Measurements from ENCODE around the gene SHROOM1. TPM values are rescaled to one million over a fixed set of nuclear protein-coding genes. Genes with fewer than 3 reads are reported as not detected.

The SHROOM1 gene
- total and polyA plus RNA-seq, 9 of the 15 experiments (the other 6 are each of a cell fraction or from before 2014, with no cell fraction given) = 0.44 to 26.5 (median 11.9) TPM

GRCh38 chr5:132849347-132849746 is 18.9 kb upstream of the SHROOM1 start (continued):
- 0 out of 2 replicates have a peak, but pooled peaks have one; percentile 17 for TF ChIP-seq ELF1 (tag; IDR thresholded peaks at IDR 0.05)
- TF ChIP-seq, protein P1, sequence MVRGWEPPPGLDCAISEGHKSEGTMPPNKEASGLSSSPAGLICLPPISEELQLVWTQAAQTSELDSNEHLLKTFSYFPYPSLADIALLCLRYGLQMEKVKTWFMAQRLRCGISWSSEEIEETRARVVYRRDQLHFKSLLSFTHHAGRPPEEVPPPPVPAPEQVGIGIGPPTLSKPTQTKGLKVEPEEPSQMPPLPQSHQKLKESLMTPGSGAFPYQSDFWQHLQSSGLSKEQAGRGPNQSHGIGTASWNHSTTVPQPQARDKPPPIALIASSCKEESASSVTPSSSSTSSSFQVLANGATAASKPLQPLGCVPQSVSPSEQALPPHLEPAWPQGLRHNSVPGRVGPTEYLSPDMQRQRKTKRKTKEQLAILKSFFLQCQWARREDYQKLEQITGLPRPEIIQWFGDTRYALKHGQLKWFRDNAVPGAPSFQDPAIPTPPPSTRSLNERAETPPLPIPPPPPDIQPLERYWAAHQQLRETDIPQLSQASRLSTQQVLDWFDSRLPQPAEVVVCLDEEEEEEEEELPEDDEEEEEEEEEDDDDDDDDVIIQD (CRISPR knock-in tag; IDR thresholded peaks at IDR 0.05) = no peak
- TF ChIP-seq TAF9B (IDR thresholded peaks at IDR 0.05; ENCODE audit: partially characterized antibody) = no peak
- peak; percentile 39 for TF ChIP-seq SMAD4 (CRISPR knock-in tag; conservative IDR thresholded peaks at IDR 0.05)
- TF ChIP-seq ZSCAN32 (CRISPR knock-in tag; IDR thresholded peaks at IDR 0.05) = peak; percentile 92
- peak; percentile 36; the same call in 1 of the 2 replicates for TF ChIP-seq POLR2H (tag; IDR thresholded peaks at IDR 0.05; ENCODE audit: low read depth)
- TF ChIP-seq CEBPG (CRISPR knock-in tag; IDR thresholded peaks at IDR 0.05) = peak; percentile 84
- peak; percentile 94 to 97 for TF ChIP-seq CEBPG (tag; conservative IDR thresholded peaks at IDR 0.05 in 1 of 2, IDR thresholded peaks at IDR 0.05 in 1 of 2)
- TF ChIP-seq NR2C1 (IDR thresholded peaks at IDR 0.05) = peak; percentile 36; the same call in 1 of the 2 replicates
- TF ChIP-seq NR2C1 (tag; IDR thresholded peaks at IDR 0.05) = peak; percentile 64

DNA sequence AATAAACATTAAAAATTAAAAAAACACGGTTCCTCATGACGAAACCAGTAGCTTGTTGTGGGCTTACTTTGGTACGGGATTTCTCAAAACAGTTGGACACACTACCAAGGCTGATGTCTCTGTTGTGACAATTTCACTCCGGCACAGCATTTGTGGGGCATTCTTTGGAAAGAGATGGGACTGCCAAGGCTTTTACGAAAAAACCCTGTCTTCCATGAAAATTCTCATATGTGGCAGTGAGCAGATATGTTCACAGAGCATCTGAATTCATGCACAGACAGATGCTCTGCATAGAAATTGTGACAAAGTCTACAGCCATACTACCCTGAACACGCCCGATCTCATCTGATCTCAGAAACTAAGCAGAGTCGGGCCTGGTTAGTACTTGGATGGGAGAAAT is 17.8 kb upstream of the SHROOM1 start:
- no TSS peak for BruUV-seq (replicated peaks)
- H3K4me2 ChIP-seq (ENCODE audit: insufficient read depth, low read length) = no peak overlapping the region
- in situ Hi-C loops (cut with MboI) (no loop called here), intact Hi-C loops (cut with micrococcal nuclease) (no loop called here)
- no peaks in the 10 kb centered on the region for H3K79me2 ChIP-seq (ENCODE audit: control insufficient read depth, insufficient read depth, low read length)
- ChIA-PET POLR2A (interaction anchor here (0.8 to 3.1 kb wide), 7 partner anchors 10 to 343 kb away, joined by 3 to 25 read pairs (median 9); partner anchors contain the start of genes GDF9 and UQCRQ), CTCF (ENCODE audit: low intra/inter-chr PET ratio) (no interaction called here)
- no peaks in the 10 kb centered on the region for H4K20me1 ChIP-seq (replicated peaks; ENCODE audit: control insufficient read depth, insufficient read depth, low read length)
- no peaks in the 10 kb centered on the region for H3K36me3 ChIP-seq (ENCODE audit: control insufficient read depth, insufficient read depth, low read length)
- H3K4me3 ChIP-seq = no peak overlapping the region
- H3K9me3 ChIP-seq (replicated peaks; ENCODE audit: control insufficient read depth, insufficient read depth, low read depth, low read length) = no peaks in the 10 kb centered on the region
- 67% methylated on average over 8 of the region's 8 CpGs for WGBS (ENCODE audit: insufficient coverage, low coverage, missing lambda C conversion rate)
- 0 out of 2 replicates have a peak overlapping the region, but pooled peaks have one; percentile 14 for H2AFZ ChIP-seq (ENCODE audit: low read depth, low read length)
- ATAC-seq (no peak), FAIRE-seq (no peak), DNase-seq (ENCODE audit: extremely low read depth in 1 of 4, low spot score in 3 of 4) (no peak)
- H3K27ac ChIP-seq (ENCODE audit: extremely low read depth, low read depth, low read length) = no peak overlapping the region
- no peaks in the 10 kb centered on the region for H3K9me1 ChIP-seq (ENCODE audit: control insufficient read depth, insufficient read depth, low read length)
- peaks cover 0 to 14% of the 10 kb centered on the region in 2 experiments; a peak in 3 of 5 replicates for H3K4me1 ChIP-seq (replicated peaks in 1 of 2; ENCODE audit: control insufficient read depth in 2 of 2, insufficient read depth in 2 of 2, low read length in 2 of 2)
- no peak overlapping the region for H3K9ac ChIP-seq (ENCODE audit: insufficient read depth in 1 of 2, low read depth in 2 of 2, low read length in 2 of 2)
- H3K27me3 ChIP-seq (ENCODE audit: control insufficient read depth in 2 of 2, insufficient read depth in 2 of 2, low read length in 2 of 2) = no peaks in the 10 kb centered on the region
- no peak for TF ChIP-seq ZNF584 (CRISPR knock-in tag; IDR thresholded peaks at IDR 0.05; ENCODE audit: low read depth)
- no peak for TF ChIP-seq ILK (tag; IDR thresholded peaks at IDR 0.05; ENCODE audit: borderline replicate concordance, low read depth)
- no peak for TF ChIP-seq MIER1 (IDR thresholded peaks at IDR 0.05; ENCODE audit: low read depth)
- TF ChIP-seq SREBF1 (IDR thresholded peaks at IDR 0.05; ENCODE audit: borderline replicate concordance, low read depth, low read length) = no peak
- no peak for TF ChIP-seq U2AF1 (optimal IDR thresholded peaks at IDR 0.05; ENCODE audit: low read depth, low read length)
- no peak for TF ChIP-seq RFX1 (IDR thresholded peaks at IDR 0.05)
- no peak for TF ChIP-seq MTF1 (CRISPR knock-in tag; IDR thresholded peaks at IDR 0.05; ENCODE audit: borderline replicate concordance)
- TF ChIP-seq NCOA6 (IDR thresholded peaks at IDR 0.05) = no peak
- TF ChIP-seq FOXK1 (CRISPR knock-in tag; IDR thresholded peaks at IDR 0.05; ENCODE audit: borderline replicate concordance) = no peak
- TF ChIP-seq IRF2 (CRISPR knock-in tag; IDR thresholded peaks at IDR 0.05) = no peak
- no peak for TF ChIP-seq GMEB1 (CRISPR knock-in tag; IDR thresholded peaks at IDR 0.05)

Measured in K562 (cell line).